T-helper 1 cell treated with Interleukin-12 subunit alpha and Interleukin-12 subunit beta and Interleukin-4 antibody, amounts not matched to agents 30 ng/mL and 1 ng/mL, for 36 hours (primary cell): ENCODE data around the gene ECHDC3. TPM values are rescaled to one million over a fixed set of nuclear protein-coding genes. Genes with fewer than 3 reads are reported as not detected.

Experiments used
- intact Hi-C: fragments of 100-400 bp; cut with micrococcal nuclease; formaldehyde crosslinking; loops from one replicate; pipeline ENCODE4 v1.15.1; 2024
- total RNA-seq: library from RNA; stranded (reverse); gene quantifications from 2 replicates; pipeline ENCODE4 v1.2.3, GENCODE V29; 2022

ECHDC3 gene
- total RNA-seq, 1 donor from 2014 or later: 0.49 TPM

DNA sequence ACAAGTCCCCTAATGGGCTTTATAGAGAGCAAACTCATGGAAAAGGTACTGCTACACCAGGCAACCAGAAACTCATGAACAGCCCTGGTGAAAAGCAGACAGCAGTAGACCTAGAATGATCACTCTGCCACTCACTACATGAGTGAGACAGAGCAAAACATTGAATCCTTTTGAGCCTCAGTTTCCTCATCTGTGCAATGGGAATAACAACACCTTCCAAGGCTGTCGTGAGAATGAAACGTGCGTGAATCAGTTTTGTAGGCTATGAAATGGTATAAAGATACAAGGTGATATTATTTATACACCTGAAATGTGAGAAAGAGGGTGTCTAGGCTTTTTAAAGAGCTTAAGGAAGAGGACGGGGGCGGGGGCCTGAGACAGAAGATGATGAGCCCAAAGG, 66.6 kb downstream of the ECHDC3 start:
- intact Hi-C loops: no loop called here

DNA sequence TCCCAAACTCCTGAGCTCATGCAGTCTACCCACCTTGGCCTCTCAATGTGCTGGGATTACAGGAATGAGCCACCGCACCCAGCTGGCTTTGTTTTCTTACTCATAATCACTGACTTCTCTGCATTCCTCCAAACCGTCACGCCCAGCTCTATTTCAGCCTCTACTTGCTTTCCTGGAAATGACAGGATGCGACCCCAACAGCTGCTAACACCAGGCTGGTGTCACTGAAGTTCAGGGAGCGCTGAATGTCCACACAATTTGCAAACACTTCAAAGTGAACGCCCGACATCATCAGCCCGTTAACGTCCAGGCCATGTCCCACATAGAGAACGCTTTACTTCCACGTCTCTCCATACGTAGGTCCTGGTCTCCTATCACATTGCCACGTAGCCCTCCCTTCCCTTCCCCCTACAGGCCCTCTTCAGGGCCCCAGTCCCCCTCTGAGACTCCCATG, 68.2 kb downstream of the ECHDC3 start:
- intact Hi-C loops: no loop called here

DNA sequence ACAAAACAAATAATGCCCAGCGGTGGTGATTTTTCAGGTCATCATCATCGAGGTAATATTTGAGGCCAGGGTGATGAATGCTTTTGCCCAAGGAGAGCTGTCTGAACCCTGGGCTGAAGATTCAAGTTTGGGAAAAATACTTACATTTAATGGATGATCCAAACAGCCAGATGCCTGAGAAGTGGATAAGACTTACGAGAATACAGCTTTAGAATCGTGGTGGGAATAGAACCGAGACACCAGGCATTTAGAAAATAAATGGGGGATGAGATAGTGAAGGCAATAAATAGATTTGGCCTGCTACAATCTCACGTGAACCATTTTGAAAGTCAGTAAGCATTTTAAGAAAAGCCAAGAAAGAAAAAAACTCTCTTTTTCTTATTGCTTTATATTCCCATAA, 68.8 kb downstream of the ECHDC3 start:
- intact Hi-C loops: no loop called here

DNA sequence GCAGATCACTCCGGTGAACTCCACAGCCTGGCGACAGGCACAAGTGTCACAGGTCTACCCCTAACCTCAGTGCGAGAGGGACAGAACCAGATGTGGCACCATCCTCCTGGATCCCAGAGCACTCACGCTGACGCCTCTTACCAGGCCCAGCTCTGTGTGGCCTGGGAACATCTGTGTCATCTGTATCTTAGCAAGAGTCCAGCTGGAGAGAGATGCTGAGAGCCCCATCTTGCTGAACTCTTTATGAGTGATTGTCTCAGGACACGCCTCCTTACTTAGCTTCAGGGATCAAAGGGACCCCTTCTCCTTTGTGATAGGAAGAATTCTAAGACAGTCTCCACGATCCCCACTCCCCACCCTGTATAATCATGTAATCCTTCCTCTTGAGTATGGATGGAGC, 71.0 kb downstream of the ECHDC3 start:
- intact Hi-C loops: no loop called here

Other genes starting within 250 kb of the ECHDC3 start
- 0.56 and 0.80 TPM in 2 replicates for gene USP6NL, start 130.7 kb upstream of the ECHDC3 start, total RNA-seq
- gene PROSER2, start 81.0 kb downstream of the ECHDC3 start, total RNA-seq: not detected in 2 replicates